Stomach (tissue), 9 donors: ENCODE results near the gene KCNN3. TPM values are rescaled to one million over a fixed set of nuclear protein-coding genes. Genes with fewer than 3 reads are reported as not detected.

Source experiments
- DNase-seq, 2 donors: peaks; one replicate each; pipeline versions ENCODE4 v3.0.0 to v3.0.0-alpha.2; 2013 to 2019
- H3K27ac ChIP-seq, 5 donors: fragments of 200-600 bp in 4 of 5; sonication (generic) in 4 of 5; one replicate each; pipeline ENCODE4 v1.5.1; 2013 to 2019; ENCODE audit warnings: mild to moderate bottlenecking in 1 of 5, moderate library complexity in 1 of 5
- H3K27me3 ChIP-seq, 3 donors: fragments of 200-600 bp; sonication (generic); one replicate each; pipeline ENCODE4 v1.5.1; 2017 to 2019; ENCODE audit warnings: mixed run types in 1 of 3
- H3K36me3 ChIP-seq, 4 donors: fragments of 200-600 bp; sonication (generic); 1 replicate in 3 of 4; 2 replicates in 1 of 4; pipeline ENCODE4 v1.5.1; 2016 to 2019
- H3K4me1 ChIP-seq, 4 donors: fragments of 200-600 bp; sonication (generic); one replicate each; pipeline ENCODE4 v1.5.1; 2016 to 2019
- H3K4me3 ChIP-seq, 4 donors: fragments of 200-600 bp; sonication (generic) in 3 of 4; one replicate each; pipeline ENCODE4 v1.5.1; 2016 to 2019; ENCODE audit warnings: mild to moderate bottlenecking in 1 of 4
- H3K9me3 ChIP-seq, 4 donors: fragments of 200-600 bp; sonication (generic); one replicate each; pipeline ENCODE4 v1.5.1; 2016 to 2019
- EP300 ChIP-seq: sonication (generic); formaldehyde crosslinking; IDR thresholded peaks from one replicate; pipeline ENCODE4 v1.6.1; 2017; ENCODE audit warnings: antibody characterized with exemption
- POLR2A ChIP-seq, 4 donors: fragments of 450-650 bp; IDR thresholded peaks; one replicate each; pipeline ENCODE4 v1.6.1; 2016; ENCODE audit warnings: antibody characterized with exemption in 4 of 4, control low read depth in 2 of 4, mild to moderate bottlenecking in 1 of 4, moderate library complexity in 1 of 4
- POLR2AphosphoS5 ChIP-seq, 3 donors: sonication (generic); formaldehyde crosslinking; IDR thresholded peaks; one replicate each; pipeline ENCODE4 v1.6.1; 2016; ENCODE audit warnings: antibody characterized with exemption in 3 of 3
- WGBS, 5 donors: extraction: QIAGEN DNeasy Blood & Tissue Kit in 3 of 5; methylation state at CpG; one replicate each; pipeline versions ENCODE4 v1.1.5 to v1.1.7; 2013 to 2018; 5-methylcytosine and 5-hydroxymethylcytosine counted together
- intact Hi-C: fragments of 100-400 bp; cut with DNase I; formaldehyde crosslinking; loops from one replicate; pipeline ENCODE4 v1.15.1; 2023; ENCODE audit warnings: low total_unique reads
- polyA plus RNA-seq, 3 donors: library from polyadenylated mRNA; stranded (reverse); fragments of 200-250 nt; gene quantifications; one replicate each; pipeline ENCODE4 v1.2.3, GENCODE V29; 2013
- total RNA-seq, 5 donors: library from RNA; depleted of rRNA; stranded (reverse); fragments of >200 nt; gene quantifications; one replicate each; pipeline versions ENCODE4 v1.1.0 to v1.2.3, GENCODE V29; 2014 to 2016
- TF ChIP-seq, protein P1 (sequence below), 7 experiments: fragments of 450-650 bp in 4 of 7; fragments of 200-600 bp in 3 of 7; sonication (generic) in 3 of 7; IDR thresholded peaks; one replicate each; pipeline ENCODE4 v1.5.1; 2016 to 2019; ENCODE audit warnings: antibody characterized with exemption in 7 of 7, control low read depth in 2 of 7, mild to moderate bottlenecking in 1 of 7
- donor health status: healthy with polysubstance abuse.
- donor health status: Bipolar disorder and iron deficiency.
- donor health status: healthy.

Gene KCNN3
- total and polyA plus RNA-seq, 8 donors, result 0.19 to 10.7 (median 2.3) TPM

DNA sequence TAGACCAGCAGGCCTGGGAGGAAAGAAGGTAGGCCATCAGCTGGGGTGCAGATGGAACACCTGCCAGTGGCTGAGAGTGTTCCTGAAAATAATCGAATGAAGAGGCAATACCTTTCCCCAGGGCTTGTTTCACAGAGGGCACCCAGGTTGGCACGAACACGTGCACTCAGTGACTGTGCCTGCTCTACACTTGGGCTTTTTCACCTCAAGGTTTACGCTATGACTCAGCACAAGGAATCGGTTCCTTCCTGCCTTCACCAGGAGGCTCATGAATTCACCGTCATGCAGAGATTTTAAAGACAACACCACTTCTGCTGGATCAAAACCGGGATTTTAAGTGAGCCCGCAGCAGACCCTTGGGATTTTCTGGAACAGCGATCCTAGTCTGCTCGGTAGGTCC, 143.6 kb downstream of the KCNN3 start:
- H3K4me3 ChIP-seq, result no peak overlapping the region
- intact Hi-C loops, result no loop called here
- TF ChIP-seq, protein P1, sequence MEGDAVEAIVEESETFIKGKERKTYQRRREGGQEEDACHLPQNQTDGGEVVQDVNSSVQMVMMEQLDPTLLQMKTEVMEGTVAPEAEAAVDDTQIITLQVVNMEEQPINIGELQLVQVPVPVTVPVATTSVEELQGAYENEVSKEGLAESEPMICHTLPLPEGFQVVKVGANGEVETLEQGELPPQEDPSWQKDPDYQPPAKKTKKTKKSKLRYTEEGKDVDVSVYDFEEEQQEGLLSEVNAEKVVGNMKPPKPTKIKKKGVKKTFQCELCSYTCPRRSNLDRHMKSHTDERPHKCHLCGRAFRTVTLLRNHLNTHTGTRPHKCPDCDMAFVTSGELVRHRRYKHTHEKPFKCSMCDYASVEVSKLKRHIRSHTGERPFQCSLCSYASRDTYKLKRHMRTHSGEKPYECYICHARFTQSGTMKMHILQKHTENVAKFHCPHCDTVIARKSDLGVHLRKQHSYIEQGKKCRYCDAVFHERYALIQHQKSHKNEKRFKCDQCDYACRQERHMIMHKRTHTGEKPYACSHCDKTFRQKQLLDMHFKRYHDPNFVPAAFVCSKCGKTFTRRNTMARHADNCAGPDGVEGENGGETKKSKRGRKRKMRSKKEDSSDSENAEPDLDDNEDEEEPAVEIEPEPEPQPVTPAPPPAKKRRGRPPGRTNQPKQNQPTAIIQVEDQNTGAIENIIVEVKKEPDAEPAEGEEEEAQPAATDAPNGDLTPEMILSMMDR (IDR thresholded peaks at IDR 0.05), result no peak
- TF ChIP-seq EP300, result no peak
- no peaks in the 10 kb centered on the region for H3K36me3 ChIP-seq
- DNase-seq, result no peak
- H3K27me3 ChIP-seq, result no peaks in the 10 kb centered on the region
- no peaks in the 10 kb centered on the region for H3K9me3 ChIP-seq
- H3K27ac ChIP-seq, result peak overlapping the region in 1 of 5 donors; percentile 27
- H3K4me1 ChIP-seq, result peaks cover 4 to 44% (median 25%) of the 10 kb centered on the region in 4 donors
- 56 to 71% (median 65%) methylated on average over 6 to 10 of the region's 10 CpGs for WGBS, 5 donors

DNA sequence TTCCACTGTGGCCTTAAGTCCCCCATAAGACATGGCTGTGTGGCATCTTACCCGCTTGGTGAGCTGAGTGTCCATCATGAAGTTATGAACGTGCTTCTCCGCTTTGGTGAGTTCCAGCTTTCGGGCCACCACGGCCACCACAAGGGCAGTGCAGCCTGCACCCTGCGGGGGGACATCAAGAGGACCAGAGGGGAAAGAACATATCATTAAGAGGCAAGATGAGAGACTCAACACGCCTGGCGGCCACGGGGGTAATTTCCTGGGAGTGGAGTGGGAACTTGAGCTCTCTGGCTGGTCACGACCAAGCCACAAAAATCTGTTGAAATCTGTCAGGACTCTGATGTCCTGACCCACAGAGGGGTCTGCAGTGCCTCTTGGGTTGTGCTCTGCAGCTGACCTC, 144.2 kb downstream of the KCNN3 start:
- Histone ChIP-seq H3K4me3 (no peak overlapping the region), H3K4me1 (peaks cover 3 to 38% (median 19%) of the 10 kb centered on the region in 4 donors), H3K27me3 (no peaks in the 10 kb centered on the region), H3K9me3 (no peaks in the 10 kb centered on the region), H3K36me3 (no peaks in the 10 kb centered on the region), H3K27ac (no peak overlapping the region)
- intact Hi-C loops, result no loop called here
- 91 to 96% (median 95%) methylated on average over 10 of the region's 10 CpGs for WGBS, 5 donors
- TF ChIP-seq POLR2AphosphoS5 (IDR thresholded peaks at IDR 0.05), result no peak
- no peak for TF ChIP-seq POLR2A (IDR thresholded peaks at IDR 0.05)
- no peak for TF ChIP-seq EP300
- TF ChIP-seq, protein P1 (IDR thresholded peaks at IDR 0.05), result no peak
- DNase-seq, result no peak

DNA sequence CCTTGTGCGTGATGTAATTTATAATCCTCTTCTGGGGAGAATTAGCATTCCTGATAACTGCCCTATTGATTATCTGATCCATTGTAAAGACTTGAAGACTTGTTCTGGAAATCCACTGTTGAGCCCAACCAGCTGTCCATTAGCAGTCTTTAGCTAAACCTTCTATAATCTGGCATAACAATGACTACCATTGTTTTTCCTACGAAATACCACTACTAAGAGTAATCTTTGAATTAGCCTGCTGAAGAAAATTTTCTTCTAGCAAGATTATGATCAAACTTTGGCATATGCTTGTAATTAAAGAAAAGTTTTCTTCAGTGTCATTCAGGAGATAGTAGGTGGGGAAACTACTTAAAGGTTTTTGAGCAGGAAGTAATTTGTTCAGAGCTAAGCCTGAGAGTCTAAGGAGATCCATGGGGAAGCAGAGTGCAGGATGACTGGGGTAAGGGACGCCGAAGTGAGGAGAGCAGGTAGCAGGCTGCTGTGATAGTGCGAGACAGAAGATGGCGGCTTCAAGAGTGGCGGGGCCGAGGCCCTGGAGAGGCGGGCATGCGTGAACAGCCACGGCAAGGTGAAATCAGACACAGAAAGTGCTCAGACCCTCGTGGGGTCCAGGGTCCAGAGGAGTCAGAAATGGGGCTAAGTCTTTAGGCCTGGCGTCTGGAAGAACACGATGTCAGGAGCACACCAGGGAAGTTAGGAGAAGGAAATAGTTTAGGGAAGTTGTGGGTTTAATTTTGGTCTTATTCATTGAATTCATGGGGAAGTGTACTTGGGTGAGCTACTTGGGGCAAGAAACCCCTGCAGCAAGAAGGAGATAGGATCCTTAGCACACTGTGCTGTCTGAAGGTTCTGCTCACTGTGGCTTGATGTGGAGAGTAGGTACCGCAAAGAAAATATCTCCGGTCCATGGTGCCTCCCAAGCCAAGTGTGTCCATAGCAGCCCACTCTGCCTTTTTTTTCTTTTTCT, 149.5 kb downstream of the KCNN3 start:
- 82 to 87% (median 86%) methylated on average over 16 of the region's 16 CpGs for WGBS, 5 donors
- Histone ChIP-seq H3K27ac (no peak overlapping the region), H3K4me3 (no peak overlapping the region), H3K9me3 (no peaks in the 10 kb centered on the region), H3K36me3 (no peaks in the 10 kb centered on the region), H3K4me1 (peaks cover 0 to 11% (median 3%) of the 10 kb centered on the region in 4 donors), H3K27me3 (no peaks in the 10 kb centered on the region)
- no peak for DNase-seq
- no peak for TF ChIP-seq POLR2AphosphoS5 (IDR thresholded peaks at IDR 0.05)
- TF ChIP-seq POLR2A (IDR thresholded peaks at IDR 0.05), result no peak
- intact Hi-C loops, result no loop called here

DNA sequence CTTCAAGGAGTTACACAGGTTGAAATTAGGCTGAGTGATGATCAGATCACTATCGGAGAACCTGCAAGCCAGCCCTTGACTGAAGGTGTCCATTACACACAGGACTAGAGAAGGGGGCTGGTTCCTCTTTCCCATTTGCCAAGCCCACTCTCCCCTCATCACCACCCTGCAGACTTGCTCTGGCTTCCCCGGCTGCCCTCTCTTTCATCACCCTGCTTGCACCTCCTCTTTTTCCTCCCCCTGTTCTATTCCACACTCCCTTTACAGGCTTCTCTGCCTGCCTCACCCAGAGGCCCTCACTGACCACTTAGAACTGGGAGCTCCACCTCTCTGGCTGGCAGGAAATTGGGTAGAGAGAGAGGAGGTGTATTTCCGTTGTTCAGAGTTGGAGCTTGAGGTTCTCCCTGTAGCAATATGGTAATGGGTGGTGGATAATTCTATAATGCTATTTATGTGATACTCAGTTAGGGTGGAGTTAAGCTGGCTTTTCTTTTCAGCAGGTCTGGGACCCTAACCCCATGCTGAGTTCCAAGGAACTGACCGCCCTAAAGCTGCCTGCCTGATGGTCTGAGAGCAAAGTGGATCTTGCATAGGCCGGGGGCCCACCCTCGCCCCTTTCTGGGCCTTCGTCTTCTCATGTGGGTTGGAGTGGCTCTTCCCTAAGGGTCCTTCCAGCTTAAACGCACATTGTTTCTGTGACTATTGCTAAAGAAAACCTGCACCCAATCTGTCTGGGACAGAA, 150.3 kb downstream of the KCNN3 start:
- Histone ChIP-seq H3K4me3 (no peak overlapping the region), H3K9me3 (no peaks in the 10 kb centered on the region), H3K27me3 (no peaks in the 10 kb centered on the region), H3K36me3 (no peaks in the 10 kb centered on the region), H3K4me1 (peaks cover 0 to 15% (median 6%) of the 10 kb centered on the region in 4 donors), H3K27ac (no peak overlapping the region)
- intact Hi-C loops, result no loop called here
- TF ChIP-seq EP300 (no peak), POLR2A (IDR thresholded peaks at IDR 0.05) (no peak), POLR2AphosphoS5 (IDR thresholded peaks at IDR 0.05) (no peak)
- TF ChIP-seq, protein P1 (IDR thresholded peaks at IDR 0.05), result no peak
- no peak for DNase-seq
- 85 to 91% (median 89%) methylated on average over 8 of the region's 8 CpGs for WGBS, 5 donors
